HG02759 (cell line): ENCODE data around the gene IZUMO2.
"Not testable (repeated sequence)": the region's sequence is repeated elsewhere in the genome, so short reads cannot be mapped to it uniquely, and the experiment has no call there.

Source experiments
- ATAC-seq: cut with Tn5 transposase; IDR thresholded peaks from one replicate; pipeline ENCODE4 v1.9.1; 2021; ENCODE audit warnings: mild to moderate bottlenecking, moderate library complexity; ENCODE audit not compliant: unreplicated experiment

The IZUMO2 gene

DNA sequence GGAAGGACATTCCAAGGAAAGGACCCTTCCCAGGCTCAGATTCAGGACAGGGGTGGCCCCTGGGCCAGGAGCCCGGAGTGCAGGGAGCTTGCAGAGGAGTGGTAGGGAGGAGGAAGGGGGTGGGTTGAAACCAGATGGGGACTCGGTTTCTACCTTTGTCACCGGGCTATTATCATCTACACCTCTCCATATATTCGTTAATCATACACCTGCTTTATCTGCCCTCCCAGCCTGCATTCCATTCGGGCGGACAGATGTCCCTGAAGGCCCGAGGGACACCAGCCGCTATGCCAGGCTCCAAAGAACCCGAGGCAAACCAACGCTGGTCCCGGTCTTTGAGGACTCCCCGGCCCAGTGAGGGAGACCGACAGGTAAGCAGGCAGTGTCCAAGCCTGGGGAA lies 24.9 kb upstream of the IZUMO2 start:
- ATAC-seq, result no peak

DNA sequence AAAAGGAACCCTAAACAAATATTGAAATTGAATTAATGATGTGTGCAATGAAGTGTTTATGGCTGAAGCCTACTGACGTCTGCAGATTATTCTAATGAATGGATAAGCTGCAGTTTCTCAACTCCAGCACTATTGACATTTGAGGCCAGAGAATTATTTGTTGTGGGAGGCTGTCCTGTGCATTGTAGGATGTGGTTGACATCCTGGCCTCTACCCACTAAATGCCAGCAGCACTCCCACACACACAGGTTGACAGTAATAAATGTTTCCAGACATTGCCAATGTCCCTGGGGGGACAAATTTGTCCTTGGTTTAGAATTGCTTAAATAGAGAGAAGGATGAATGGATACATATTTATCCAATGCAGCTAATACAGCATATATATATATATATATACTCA lies 21.1 kb upstream of the IZUMO2 start:
- ATAC-seq, result no peak

DNA sequence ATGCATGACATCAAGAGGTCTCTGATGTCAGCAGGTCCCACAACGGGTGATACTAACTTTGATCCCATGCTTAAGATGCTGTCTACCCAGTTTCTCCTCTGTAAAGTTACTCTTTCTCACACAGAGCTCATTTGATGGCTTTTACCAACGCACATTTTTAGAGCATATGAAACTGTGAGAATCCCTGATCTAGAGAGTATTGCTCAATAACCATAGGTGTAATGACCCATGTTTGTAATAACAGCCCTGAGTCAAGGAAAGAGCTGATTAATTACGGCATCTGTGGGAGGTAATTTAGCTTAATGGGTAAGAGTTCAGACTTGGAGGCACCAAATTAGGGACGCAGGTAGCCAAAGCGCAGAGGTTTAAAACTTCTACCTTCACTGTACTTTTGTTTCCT lies 18.0 kb upstream of the IZUMO2 start:
- no peak for ATAC-seq

DNA sequence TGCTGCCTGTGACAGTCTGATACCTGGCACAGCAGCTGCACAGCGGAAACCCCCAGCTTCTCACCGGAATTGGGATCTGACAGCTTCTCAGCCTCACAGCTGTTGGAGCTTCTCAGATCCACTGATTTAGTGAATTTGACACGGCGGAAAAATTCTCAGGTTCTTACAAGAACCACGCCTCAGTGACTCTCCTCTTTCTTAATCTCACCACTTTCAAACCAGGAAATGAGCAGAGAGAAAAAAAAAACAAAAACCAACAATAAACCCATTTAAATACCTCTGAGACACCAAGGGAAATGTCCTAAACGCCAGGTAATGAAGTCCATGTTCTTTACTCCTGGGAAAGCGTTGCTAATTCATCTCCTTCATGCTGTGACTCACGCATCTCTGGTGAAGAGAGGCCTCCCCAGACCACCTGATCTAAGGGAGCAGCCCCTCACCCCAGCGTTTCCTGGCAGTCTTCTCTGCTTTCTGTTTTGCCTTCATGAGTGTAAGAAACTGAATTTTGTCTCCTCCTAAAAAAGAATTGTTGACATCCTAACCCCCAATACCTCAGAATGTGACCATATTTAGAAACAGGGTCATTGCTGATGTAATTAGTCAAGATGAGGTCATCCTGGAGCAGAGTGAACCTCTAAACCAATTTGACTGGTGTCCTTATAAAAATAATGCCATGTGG lies 15.9 kb upstream of the IZUMO2 start:
- no peak for ATAC-seq

DNA sequence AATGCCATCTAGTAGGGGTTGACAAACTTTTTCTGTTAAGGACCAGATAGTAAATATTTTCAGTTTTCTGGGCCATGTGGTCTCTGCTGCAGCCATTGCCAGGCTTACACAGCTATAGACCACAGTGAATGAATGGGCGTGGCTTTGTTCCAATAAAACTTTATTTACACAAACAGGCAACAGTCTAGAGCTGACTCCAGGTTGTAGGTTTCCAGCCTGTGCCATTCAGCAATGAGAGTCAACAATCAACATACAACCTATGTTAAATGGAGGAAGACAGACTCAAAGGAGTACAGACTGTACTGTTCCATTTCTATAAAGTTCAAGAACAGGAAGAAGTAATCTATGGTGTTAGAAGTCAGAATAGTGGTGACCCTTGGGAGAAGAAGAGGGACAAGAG lies 15.2 kb upstream of the IZUMO2 start:
- ATAC-seq, result no peak

DNA sequence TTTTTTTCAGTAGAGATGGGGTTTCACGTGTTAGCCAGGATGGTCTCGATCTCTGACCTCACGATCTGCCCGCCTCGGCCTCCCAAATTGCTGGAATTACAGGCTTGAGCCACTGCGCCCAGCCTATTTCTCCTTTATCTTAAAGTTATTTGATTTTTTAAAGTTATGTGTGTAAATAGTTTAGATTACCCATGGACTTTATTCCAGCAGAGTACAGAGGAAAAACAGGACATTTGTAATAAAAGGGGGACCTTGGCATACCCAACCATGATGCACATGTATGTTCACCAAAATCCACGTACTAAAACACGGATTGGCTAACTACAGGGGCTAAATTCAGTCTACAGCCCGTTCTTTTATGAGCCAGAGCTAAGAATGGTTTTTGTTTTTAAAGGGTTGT lies 13.7 kb upstream of the IZUMO2 start:
- no peak for ATAC-seq

DNA sequence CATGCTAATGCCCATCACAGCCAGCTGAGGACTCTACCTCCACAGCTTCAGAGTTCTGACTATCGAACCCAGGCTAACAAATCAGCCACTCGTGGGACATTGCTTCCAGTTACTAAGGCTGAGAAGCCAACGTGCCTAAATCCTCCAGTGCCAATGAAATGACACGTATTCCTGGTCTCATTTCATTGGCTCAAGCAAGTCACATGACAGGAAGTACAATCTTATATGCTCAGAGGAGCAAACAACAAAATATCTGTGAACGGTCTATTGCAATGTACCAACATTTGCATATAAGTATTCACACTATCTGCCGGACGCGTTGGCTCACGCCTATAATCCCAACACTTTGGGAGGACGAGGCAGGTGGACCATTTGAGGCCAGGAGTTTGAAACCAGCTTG lies 12.8 kb upstream of the IZUMO2 start:
- ATAC-seq, result no peak

DNA sequence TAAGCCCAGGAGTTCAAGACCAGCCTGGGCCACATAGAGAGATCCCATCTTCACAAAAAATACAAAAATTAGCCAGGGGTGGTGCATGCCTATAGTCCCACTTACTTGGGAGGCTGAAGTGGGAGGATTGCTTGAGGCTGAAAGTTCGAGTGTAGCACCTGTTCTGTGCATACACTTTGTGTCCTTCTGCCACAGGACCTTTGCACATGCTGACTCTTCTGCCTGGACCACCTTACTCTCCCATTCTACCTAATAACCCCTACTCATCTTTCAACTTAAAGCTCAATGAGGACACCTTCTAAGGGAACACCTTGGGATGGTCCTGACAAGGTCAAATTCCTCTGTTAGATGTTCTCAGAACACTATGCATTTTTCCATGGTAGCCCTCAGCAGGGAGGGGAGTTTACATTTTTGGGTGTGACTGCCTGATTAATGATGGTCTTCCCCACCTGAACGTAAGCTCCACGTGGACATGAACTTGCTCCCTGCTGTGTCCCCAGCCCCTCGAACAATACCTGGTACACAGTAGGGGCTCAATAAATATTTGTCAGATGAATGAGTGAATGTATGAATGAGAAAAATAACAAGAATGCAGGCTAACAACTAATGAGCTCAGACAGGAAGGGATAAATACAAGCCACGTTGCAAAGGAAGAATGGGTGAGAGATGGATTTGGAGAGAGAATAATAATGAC lies 11.2 kb upstream of the IZUMO2 start:
- no peak for ATAC-seq

DNA sequence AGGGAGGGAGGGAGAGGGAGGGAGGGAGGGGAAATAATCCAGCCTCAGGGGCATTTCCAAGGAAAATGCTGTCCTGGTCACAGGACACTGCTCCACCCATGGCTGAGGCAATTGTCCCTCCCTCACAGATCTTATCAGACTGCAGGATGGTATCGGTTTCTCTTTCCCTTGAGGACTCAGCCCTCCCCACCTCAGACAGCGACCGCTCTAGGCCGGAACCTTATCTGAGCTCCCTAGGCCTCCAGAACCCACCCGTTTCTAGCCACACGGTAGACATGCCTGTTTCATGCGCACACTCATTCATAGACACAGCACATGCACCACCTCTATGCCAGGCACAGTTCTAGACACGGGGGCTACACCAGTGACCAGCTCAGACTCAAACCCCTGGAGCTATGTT lies 10.0 kb upstream of the IZUMO2 start:
- no peak for ATAC-seq

DNA sequence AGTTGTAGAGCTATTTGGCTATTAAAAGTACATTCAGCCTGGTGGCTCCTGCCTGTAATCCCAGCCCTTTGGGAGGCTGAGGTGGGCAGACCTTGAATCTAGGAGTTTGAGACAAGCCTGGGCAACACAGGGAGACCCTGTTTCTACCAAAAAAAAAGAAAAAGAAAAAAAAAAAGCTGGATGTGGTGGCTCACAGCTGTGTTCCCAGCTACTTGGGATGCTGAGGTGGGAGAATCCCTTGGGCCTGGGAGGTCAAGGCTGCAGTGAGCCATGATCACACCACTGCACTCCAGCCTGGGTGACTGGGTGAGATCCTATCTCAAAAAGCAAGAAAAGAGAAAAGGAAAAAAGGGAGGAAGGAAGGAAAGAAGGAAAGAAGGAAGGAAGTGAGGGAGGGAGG lies 9.6 kb upstream of the IZUMO2 start:
- ATAC-seq, result no peak

DNA sequence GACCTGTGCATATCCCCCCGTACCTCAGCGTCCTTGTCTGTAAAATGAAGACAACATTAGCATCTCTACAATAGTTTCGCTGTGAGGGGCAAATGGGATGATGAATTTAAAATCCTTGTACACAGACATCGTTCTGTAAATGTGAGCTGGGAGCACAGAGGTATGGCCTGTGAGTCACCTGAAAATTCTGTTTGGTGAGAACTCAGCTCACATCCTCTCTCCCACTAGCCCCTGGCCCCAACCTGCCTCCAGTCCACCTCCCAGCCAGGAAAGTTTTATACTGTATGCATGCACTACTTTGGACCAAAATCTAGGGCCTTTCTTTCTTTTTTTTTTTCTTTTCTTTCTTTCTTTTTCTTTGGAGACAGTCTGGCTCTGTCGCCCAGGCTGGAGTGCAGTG lies 8.7 kb upstream of the IZUMO2 start:
- no peak for ATAC-seq

DNA sequence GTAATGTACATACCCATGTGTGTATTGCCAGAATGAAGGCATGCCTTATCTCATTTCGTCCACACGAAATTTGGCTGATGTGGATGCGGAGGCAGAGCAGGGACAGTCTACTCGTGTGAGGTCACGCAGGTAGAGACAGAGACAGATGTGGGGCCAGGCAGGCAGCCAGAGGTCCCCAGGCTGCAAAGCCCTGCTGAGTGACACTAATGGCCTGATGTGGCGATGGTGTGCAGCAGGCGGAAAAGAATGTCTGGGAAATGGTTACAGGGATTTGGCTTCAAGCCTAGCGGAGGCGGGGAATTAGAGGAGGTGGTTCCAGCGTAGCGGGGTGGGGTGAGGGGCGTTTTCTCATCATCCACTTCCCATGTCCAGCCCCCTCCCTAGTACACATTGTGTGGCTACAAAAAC lies 4.2 kb upstream of the IZUMO2 start:
- ATAC-seq, result no peak

DNA sequence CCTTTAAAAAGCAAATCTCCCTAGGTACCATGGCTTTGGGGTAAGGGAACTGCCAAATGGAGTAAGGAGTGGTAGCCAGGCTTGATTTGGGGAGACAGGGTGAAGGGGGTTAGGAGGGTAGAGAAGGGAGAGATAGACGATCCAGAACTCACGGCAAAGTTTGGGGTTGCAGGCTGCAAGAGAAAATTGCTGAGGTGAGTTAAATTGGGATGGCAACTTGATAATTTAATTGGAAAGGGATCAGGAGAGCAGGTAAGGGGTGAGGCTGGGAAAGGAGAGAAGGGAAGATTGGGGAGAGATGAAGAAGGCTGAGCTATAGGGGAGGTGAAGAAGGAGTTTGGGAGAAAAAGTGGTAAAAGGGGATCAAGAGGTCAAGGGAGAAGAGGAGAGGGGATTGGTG lies 4.0 kb downstream of the IZUMO2 start:
- no peak for ATAC-seq

DNA sequence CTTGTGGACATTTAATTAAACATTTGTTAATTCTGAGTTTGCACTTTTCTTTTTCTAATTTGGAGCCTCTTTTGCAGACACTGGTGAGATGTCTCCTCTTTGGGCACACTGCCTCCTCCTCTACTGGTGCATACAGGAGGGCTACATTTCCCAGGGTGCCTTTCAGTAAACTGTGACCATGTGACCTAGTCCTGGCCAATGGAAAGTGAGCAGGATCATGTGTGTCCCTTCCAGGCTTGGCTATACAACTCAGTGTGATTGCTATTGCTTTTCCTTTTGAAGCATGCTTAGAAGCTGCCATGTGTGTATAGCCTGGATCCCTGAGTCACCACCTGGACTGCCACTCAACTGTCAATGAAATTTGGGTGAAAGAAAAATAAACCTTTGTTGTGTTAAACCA lies 4.5 kb downstream of the IZUMO2 start:
- ATAC-seq, result no peak

DNA sequence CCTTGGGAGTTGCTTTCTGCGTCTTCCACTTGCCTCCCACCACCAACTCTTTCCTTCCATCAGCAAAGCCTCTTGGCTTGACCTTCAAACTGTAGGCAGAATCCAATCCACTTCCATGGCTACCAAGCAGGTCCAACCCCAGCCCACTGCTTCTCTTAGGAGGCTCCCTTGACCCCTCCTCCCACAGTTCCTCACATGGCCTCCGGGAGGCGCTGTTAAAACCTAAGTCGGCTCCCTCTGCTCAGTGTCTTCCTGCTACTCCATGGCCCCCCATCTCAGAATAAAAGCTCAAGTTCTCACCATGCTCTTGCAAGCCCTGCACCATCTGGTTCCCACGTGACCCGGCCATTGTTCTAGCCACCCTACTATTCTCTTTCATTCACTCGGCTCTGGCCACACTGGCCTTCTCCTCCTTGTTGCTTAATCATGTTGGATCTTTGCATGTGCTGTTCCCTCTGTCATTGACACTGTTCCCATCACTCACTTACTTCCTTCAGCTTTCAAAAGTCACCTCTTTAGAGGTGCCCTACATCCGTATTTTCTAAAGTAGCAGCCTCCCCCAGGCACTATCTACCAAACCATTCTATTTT lies 7.5 kb downstream of the IZUMO2 start:
- ATAC-seq, result no peak

DNA sequence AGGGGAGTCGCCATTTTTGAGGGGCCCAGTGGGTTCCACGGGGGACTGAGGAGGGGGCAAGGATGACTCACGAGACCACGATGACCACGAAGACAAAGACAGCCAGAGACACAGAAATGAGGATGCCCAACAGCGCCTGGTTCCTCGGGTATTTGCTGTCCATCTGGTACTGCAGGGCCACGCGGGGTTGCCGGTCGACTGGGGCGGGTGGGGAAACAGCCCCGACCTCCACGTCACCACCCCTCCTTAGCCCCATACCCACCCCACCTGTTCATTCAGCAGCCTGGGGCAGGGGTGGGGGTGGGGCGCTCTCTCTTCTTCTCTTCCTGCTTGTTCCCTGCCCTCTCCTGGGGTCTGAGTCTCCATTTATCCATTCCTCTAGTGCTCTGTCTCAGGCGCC lies 8.6 kb downstream of the IZUMO2 start:
- ATAC-seq, result no peak

DNA sequence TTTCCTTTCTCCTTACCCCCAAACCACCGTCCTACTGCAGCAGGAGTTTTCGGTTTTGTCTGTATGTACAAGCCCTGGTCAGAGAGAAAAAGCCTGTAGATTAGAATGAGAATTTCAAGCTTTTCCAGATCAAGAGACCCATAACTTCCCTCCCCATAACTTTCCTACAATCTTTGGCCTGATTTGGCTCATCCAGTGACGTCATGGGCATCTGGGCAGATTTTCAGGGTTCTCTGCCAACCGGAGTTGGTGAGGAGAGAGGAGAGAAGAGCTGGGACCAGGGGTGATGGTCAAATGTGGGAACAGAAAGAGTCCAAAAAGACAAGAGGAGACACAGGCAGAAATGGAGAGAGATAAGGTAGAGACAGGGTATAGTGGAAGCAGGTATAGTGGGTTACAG lies 10.5 kb downstream of the IZUMO2 start:
- no peak for ATAC-seq

DNA sequence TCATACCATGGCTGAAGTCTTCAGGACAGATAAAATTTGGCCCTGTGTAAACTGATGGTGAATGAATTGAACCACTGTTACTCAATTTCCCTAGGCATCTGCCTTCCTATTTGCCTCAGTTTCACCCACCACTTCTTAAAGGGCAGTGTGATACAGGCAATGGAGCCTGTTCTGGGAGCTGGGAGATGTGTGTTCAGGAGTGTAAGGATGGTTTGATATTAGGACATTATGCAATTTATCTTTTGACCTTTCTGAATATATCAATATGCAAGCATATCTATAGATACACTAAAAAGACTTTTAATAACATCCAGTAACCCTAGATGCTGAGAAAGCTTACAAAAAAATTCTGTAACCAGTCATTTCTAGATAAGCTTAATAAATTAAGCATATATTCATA lies 14.6 kb downstream of the IZUMO2 start:
- no peak for ATAC-seq

DNA sequence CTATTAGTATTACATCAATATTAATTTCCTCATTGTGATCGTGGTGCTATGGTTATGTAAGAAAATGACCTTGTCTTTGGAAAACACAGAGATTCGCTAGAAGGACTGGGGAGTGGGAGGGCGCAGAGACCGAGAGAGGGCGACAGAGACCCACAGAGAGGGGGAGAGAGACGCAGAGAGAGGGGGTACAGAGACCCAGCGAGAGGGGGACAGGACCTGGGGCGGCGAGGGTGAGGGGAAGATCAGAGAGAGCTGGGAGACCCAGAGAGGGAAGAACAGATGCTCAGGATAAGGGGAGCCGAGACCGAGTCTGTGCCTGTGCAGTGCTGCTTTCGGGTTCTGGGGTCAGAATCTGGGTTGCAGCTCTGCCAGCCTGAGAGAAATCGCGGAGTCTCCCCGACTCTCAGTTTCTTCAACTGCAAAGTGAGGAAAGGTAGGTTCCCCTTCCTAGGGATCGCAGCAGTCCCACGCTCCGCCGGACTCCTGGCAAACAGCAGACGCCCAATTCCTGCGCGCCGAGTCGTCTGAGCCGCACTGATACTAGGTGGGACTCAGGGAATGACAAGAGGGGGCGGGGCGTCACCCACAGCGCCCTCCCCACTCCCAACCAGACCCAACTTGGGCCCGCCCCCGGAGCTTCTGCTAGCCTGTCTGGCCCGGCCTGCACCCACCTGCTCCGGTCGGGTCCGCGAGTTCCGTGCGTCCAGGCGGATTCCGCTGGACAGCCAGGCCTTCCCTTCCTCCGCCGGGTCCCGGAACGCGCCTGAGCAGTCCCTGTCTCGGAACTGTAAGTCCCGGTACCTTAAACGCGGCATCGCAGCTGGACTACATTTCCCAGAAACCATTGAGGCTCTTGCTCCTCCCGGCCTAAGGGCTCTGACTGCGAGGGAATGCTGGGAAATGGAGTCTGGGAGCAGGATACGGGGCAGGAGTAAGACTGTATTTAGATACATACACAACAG lies 15.3 kb downstream of the IZUMO2 start:
- no peak for ATAC-seq

DNA sequence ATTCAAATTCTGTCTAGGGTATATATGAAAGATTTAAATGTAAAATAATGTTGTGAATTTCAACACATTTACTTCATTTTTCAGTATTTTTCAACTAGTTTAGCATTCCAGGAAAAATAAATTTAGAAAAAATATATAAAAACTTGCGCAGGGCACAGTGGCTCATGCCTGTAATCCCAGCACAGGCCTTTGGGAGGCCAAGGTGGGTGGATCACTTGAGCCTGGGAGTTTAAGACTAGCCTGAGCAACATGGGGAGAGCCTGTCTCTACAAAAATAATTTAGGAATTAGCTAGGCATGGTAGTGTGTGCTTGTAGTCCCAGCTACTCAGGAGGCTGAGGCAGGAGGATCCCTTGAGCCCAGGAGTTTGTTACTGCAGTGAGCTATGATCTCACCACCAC lies 21.2 kb downstream of the IZUMO2 start:
- not testable (repeated sequence) for ATAC-seq

DNA sequence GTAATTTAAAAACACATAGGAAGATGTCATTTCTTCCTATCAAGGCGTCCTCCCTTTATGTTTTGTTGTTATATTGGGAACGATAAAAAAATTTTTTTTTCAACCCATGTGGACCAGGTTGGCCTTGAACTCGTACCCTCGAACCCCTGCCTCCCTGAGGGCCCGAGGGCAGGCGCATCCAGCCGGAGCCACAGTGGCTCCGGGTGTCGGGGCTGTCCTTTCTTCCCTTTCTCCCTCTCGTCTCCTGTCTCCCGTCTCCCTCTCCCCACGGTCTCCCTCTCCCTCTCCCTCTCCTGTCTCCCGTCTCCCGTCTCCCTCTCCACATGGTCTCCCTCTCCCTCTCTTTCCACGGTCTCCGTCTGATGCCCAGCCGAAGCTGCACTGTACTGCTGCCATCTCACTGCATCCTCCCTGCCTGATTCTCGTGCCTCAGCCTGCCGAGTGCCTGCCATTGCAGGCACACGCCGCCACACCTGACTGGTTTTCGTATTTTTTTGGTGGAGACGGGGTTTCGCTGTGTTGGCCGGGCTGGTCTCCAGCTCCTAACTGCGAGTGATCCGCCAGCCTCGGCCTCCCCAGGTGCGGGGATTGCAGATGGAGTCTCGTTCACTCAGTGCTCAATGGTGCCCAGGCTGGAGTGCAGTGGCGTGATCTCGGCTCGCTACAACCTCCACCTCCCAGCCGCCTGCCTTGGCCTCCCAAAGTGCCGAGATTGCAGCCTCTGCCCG lies 22.8 kb downstream of the IZUMO2 start:
- not testable (repeated sequence) for ATAC-seq
